ENCODE data around the gene COL27A1. TPM values are rescaled to one million over a fixed set of nuclear protein-coding genes. Genes with fewer than 3 reads are reported as not detected.

The COL27A1 gene
- total and polyA plus RNA-seq, 2 experiments from 2014 or later = 10.5 to 18.0 TPM

DNA sequence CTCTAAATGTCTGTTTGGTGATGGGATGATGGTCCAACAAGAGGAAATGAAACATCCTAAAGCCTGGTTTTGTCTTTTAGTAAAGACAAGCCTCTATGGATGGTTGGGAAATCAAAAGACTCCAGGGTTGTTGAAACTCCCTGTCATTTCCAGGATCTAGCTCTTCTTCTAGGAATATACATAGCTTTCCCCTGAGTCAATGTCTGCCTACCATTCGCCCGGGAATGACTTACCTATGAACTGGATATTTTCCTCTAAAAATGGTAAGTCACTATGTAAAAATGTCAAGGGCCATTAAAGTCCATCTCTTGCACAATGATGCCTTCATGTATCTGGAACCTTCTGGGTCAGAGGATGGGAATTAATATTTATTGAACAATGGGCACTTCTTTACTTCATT, 45.2 kb upstream of the COL27A1 start:
- no peaks in the 10 kb centered on the region for H3F3A ChIP-seq (replicated peaks; ENCODE audit: low read depth)
- Mint-ChIP-seq H3K27me3 (ENCODE audit: insufficient read depth, low read depth, poor library complexity) (peaks cover 10% of the 10 kb centered on the region), H3K36me3 (ENCODE audit: low read depth) (no peaks in the 10 kb centered on the region), H3K4me3 (no peak overlapping the region), H3K4me1 (peaks cover 11% of the 10 kb centered on the region), H3K9me3 (no peaks in the 10 kb centered on the region), H3K27ac (no peak overlapping the region)
- no peak overlapping the region for H2AFZ ChIP-seq
- ATAC-seq (no peak), DNase-seq (ENCODE audit: low spot score) (no peak)
- TF ChIP-seq, protein P1, sequence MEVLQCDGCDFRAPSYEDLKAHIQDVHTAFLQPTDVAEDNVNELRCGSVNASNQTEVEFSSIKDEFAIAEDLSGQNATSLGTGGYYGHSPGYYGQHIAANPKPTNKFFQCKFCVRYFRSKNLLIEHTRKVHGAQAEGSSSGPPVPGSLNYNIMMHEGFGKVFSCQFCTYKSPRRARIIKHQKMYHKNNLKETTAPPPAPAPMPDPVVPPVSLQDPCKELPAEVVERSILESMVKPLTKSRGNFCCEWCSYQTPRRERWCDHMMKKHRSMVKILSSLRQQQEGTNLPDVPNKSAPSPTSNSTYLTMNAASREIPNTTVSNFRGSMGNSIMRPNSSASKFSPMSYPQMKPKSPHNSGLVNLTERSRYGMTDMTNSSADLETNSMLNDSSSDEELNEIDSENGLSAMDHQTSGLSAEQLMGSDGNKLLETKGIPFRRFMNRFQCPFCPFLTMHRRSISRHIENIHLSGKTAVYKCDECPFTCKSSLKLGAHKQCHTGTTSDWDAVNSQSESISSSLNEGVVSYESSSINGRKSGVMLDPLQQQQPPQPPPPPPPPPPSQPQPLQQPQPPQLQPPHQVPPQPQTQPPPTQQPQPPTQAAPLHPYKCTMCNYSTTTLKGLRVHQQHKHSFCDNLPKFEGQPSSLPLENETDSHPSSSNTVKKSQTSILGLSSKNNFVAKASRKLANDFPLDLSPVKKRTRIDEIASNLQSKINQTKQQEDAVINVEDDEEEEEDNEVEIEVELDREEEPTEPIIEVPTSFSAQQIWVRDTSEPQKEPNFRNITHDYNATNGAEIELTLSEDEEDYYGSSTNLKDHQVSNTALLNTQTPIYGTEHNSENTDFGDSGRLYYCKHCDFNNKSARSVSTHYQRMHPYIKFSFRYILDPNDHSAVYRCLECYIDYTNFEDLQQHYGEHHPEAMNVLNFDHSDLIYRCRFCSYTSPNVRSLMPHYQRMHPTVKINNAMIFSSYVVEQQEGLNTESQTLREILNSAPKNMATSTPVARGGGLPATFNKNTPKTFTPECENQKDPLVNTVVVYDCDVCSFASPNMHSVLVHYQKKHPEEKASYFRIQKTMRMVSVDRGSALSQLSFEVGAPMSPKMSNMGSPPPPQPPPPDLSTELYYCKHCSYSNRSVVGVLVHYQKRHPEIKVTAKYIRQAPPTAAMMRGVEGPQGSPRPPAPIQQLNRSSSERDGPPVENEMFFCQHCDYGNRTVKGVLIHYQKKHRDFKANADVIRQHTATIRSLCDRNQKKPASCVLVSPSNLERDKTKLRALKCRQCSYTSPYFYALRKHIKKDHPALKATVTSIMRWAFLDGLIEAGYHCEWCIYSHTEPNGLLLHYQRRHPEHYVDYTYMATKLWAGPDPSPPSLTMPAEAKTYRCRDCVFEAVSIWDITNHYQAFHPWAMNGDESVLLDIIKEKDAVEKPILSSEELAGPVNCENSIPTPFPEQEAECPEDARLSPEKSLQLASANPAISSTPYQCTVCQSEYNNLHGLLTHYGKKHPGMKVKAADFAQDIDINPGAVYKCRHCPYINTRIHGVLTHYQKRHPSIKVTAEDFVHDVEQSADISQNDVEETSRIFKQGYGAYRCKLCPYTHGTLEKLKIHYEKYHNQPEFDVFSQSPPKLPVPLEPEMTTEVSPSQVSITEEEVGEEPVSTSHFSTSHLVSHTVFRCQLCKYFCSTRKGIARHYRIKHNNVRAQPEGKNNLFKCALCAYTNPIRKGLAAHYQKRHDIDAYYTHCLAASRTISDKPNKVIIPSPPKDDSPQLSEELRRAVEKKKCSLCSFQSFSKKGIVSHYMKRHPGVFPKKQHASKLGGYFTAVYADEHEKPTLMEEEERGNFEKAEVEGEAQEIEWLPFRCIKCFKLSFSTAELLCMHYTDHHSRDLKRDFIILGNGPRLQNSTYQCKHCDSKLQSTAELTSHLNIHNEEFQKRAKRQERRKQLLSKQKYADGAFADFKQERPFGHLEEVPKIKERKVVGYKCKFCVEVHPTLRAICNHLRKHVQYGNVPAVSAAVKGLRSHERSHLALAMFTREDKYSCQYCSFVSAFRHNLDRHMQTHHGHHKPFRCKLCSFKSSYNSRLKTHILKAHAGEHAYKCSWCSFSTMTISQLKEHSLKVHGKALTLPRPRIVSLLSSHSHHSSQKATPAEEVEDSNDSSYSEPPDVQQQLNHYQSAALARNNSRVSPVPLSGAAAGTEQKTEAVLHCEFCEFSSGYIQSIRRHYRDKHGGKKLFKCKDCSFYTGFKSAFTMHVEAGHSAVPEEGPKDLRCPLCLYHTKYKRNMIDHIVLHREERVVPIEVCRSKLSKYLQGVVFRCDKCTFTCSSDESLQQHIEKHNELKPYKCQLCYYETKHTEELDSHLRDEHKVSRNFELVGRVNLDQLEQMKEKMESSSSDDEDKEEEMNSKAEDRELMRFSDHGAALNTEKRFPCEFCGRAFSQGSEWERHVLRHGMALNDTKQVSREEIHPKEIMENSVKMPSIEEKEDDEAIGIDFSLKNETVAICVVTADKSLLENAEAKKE (CRISPR knock-in tag; IDR thresholded peaks at IDR 0.05) = no peak
- TF ChIP-seq CREB1 (CRISPR knock-in tag; IDR thresholded peaks at IDR 0.05; ENCODE audit: low read depth) (no peak), ETS1 (IDR thresholded peaks at IDR 0.05) (no peak), NANOG (IDR thresholded peaks at IDR 0.05; ENCODE audit: borderline replicate concordance) (no peak), ZNF331 (CRISPR knock-in tag; IDR thresholded peaks at IDR 0.05; ENCODE audit: low read depth) (no peak), EZH2 (IDR thresholded peaks at IDR 0.05; ENCODE audit: low read depth, unreplicated experiment) (no peak), STAT1 (IDR thresholded peaks at IDR 0.05; ENCODE audit: unreplicated experiment) (no peak), POLR2AphosphoS5 (IDR thresholded peaks at IDR 0.05; ENCODE audit: low read depth) (no peak), EZH2phosphoT487 (IDR thresholded peaks at IDR 0.05; ENCODE audit: unreplicated experiment) (no peak), JUNB (IDR thresholded peaks at IDR 0.05; ENCODE audit: unreplicated experiment) (no peak)
- TF ChIP-seq, protein P2, sequence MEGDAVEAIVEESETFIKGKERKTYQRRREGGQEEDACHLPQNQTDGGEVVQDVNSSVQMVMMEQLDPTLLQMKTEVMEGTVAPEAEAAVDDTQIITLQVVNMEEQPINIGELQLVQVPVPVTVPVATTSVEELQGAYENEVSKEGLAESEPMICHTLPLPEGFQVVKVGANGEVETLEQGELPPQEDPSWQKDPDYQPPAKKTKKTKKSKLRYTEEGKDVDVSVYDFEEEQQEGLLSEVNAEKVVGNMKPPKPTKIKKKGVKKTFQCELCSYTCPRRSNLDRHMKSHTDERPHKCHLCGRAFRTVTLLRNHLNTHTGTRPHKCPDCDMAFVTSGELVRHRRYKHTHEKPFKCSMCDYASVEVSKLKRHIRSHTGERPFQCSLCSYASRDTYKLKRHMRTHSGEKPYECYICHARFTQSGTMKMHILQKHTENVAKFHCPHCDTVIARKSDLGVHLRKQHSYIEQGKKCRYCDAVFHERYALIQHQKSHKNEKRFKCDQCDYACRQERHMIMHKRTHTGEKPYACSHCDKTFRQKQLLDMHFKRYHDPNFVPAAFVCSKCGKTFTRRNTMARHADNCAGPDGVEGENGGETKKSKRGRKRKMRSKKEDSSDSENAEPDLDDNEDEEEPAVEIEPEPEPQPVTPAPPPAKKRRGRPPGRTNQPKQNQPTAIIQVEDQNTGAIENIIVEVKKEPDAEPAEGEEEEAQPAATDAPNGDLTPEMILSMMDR (conservative IDR thresholded peaks at IDR 0.05; ENCODE audit: low read depth in 2 of 2) = no peak
- TF ChIP-seq, protein P3, sequence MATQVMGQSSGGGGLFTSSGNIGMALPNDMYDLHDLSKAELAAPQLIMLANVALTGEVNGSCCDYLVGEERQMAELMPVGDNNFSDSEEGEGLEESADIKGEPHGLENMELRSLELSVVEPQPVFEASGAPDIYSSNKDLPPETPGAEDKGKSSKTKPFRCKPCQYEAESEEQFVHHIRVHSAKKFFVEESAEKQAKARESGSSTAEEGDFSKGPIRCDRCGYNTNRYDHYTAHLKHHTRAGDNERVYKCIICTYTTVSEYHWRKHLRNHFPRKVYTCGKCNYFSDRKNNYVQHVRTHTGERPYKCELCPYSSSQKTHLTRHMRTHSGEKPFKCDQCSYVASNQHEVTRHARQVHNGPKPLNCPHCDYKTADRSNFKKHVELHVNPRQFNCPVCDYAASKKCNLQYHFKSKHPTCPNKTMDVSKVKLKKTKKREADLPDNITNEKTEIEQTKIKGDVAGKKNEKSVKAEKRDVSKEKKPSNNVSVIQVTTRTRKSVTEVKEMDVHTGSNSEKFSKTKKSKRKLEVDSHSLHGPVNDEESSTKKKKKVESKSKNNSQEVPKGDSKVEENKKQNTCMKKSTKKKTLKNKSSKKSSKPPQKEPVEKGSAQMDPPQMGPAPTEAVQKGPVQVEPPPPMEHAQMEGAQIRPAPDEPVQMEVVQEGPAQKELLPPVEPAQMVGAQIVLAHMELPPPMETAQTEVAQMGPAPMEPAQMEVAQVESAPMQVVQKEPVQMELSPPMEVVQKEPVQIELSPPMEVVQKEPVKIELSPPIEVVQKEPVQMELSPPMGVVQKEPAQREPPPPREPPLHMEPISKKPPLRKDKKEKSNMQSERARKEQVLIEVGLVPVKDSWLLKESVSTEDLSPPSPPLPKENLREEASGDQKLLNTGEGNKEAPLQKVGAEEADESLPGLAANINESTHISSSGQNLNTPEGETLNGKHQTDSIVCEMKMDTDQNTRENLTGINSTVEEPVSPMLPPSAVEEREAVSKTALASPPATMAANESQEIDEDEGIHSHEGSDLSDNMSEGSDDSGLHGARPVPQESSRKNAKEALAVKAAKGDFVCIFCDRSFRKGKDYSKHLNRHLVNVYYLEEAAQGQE (IDR thresholded peaks at IDR 0.05; ENCODE audit: unreplicated experiment) = no peak
- 0 out of 2 replicates have a peak, but pooled peaks cover 6% of the 10 kb centered on the region for H3K27me3 ChIP-seq (ENCODE audit: insufficient read depth)
- no peaks in the 10 kb centered on the region for H3K9me2 ChIP-seq (ENCODE audit: insufficient read depth)
- H3K4me2 ChIP-seq = no peak overlapping the region
- H3K27ac ChIP-seq (ENCODE audit: low read depth) = no peak overlapping the region
- no peaks in the 10 kb centered on the region for H3K79me2 ChIP-seq (replicated peaks; ENCODE audit: insufficient read depth)
- H3K36me3 ChIP-seq (ENCODE audit: insufficient read depth) = no peaks in the 10 kb centered on the region
- no peak overlapping the region for H3K4me3 ChIP-seq
- H4K20me1 ChIP-seq (replicated peaks; ENCODE audit: insufficient read depth) = no peaks in the 10 kb centered on the region
- H3K4me1 ChIP-seq (ENCODE audit: insufficient read depth) = no peaks in the 10 kb centered on the region; the same call in 1 of the 2 replicates

Data from GM23338 (cell line).